Measurements from ENCODE around the gene GOLGA6L1. TPM values are rescaled to one million over a fixed set of nuclear protein-coding genes. Genes with fewer than 3 reads are reported as not detected.
"Not testable (repeated sequence)": the region's sequence is repeated elsewhere in the genome, so short reads cannot be mapped to it uniquely, and the experiment has no call there.

GOLGA6L1 gene
- total RNA-seq, 2 experiments from 2014 or later = not detected

- BruUV-seq (replicated peaks) = no TSS peak
- Histone ChIP-seq H4K20me1 (ENCODE audit: insufficient read depth, low read length) (no peaks in the 10 kb centered on the region), H3K79me2 (ENCODE audit: insufficient read depth, low read depth, low read length) (no peaks in the 10 kb centered on the region), H3K4me2 (ENCODE audit: low read length) (no peak overlapping the region), H3K4me3 (ENCODE audit: low read depth, low read length, poor library complexity, severe bottlenecking) (no peak overlapping the region), H2AFZ (ENCODE audit: low read length) (no peak overlapping the region), H3K36me3 (ENCODE audit: insufficient read depth, low read length) (no peaks in the 10 kb centered on the region), H3K4me1 (ENCODE audit: insufficient read depth, low read length, poor library complexity, severe bottlenecking) (no peaks in the 10 kb centered on the region), H3K27ac (ENCODE audit: low read depth, low read length, poor library complexity, severe bottlenecking) (no peak overlapping the region), H3K9me3 (ENCODE audit: low read length) (no peaks in the 10 kb centered on the region), H3K9me2 (ENCODE audit: insufficient read depth, low read length) (no peaks in the 10 kb centered on the region; the same call in 1 of the 2 replicates)
- POLR2A ChIA-PET = no interaction called here
- intact Hi-C loops (cut with micrococcal nuclease; ENCODE audit: unreplicated experiment) = no loop called here
- TF ChIP-seq EZH2phosphoT487 (IDR thresholded peaks at IDR 0.05; ENCODE audit: borderline replicate concordance, low read depth, low read length) = no peak
- no peak for TF ChIP-seq CTCF (conservative IDR thresholded peaks at IDR 0.05; ENCODE audit: low read length)
- DNase-seq (ENCODE audit: low spot score) = no peak
- CTCF ChIA-PET (ENCODE audit: unreplicated experiment) = no interaction called here
These were observed 53.5 kb downstream of the GOLGA6L1 start for GRCh38 chr15:23083115-23083514.

- CTCF ChIA-PET (ENCODE audit: unreplicated experiment) = not testable (repeated sequence)
These were observed 54.5 kb downstream of the GOLGA6L1 start for GRCh38 chr15:23081996-23082737.

GRCh38 chr15:23081271-23081670, 55.4 kb downstream of the GOLGA6L1 start:
- Histone ChIP-seq H3K4me3 (ENCODE audit: low read depth, low read length, poor library complexity, severe bottlenecking) (no peak overlapping the region), H3K4me2 (ENCODE audit: low read length) (no peak overlapping the region), H3K27ac (ENCODE audit: low read depth, low read length, poor library complexity, severe bottlenecking) (no peak overlapping the region), H3K36me3 (ENCODE audit: insufficient read depth, low read length) (no peaks in the 10 kb centered on the region), H3K9me2 (ENCODE audit: insufficient read depth, low read length) (no peaks in the 10 kb centered on the region; the same call in 1 of the 2 replicates), H3K4me1 (ENCODE audit: insufficient read depth, low read length, poor library complexity, severe bottlenecking) (no peaks in the 10 kb centered on the region), H4K20me1 (ENCODE audit: insufficient read depth, low read length) (no peaks in the 10 kb centered on the region), H3K9me3 (ENCODE audit: low read length) (no peaks in the 10 kb centered on the region), H3K79me2 (ENCODE audit: insufficient read depth, low read depth, low read length) (no peaks in the 10 kb centered on the region), H2AFZ (ENCODE audit: low read length) (no peak overlapping the region)
- ChIA-PET CTCF (ENCODE audit: unreplicated experiment) (no interaction called here), POLR2A (no interaction called here)
- no peak for DNase-seq (ENCODE audit: low spot score)
- TF ChIP-seq CTCF (conservative IDR thresholded peaks at IDR 0.05; ENCODE audit: low read length) = no peak
- TF ChIP-seq EZH2phosphoT487 (IDR thresholded peaks at IDR 0.05; ENCODE audit: borderline replicate concordance, low read depth, low read length) = no peak
- BruUV-seq (replicated peaks) = no TSS peak
- intact Hi-C loops (cut with micrococcal nuclease; ENCODE audit: unreplicated experiment) = no loop called here

More at GRCh38 chr15:23081996-23082737, 54.5 kb downstream of the GOLGA6L1 start:
- H4K20me1 ChIP-seq (ENCODE audit: insufficient read depth, low read length); H3K4me3 ChIP-seq (ENCODE audit: low read depth, low read length, poor library complexity, severe bottlenecking); H3K9me3 ChIP-seq (ENCODE audit: low read length); H2AFZ ChIP-seq (ENCODE audit: low read length); POLR2A ChIA-PET; BruUV-seq (replicated peaks); intact Hi-C loops (cut with micrococcal nuclease; ENCODE audit: unreplicated experiment); H3K4me1 ChIP-seq (ENCODE audit: insufficient read depth, low read length, poor library complexity, severe bottlenecking); H3K36me3 ChIP-seq (ENCODE audit: insufficient read depth, low read length); H3K79me2 ChIP-seq (ENCODE audit: insufficient read depth, low read depth, low read length); H3K4me2 ChIP-seq (ENCODE audit: low read length); H3K27ac ChIP-seq (ENCODE audit: low read depth, low read length, poor library complexity, severe bottlenecking); H3K9me2 ChIP-seq (ENCODE audit: insufficient read depth, low read length); DNase-seq (ENCODE audit: low spot score): not testable (repeated sequence)

Data from OCI-LY7 (cell line).